Esophagus muscularis mucosa (tissue), 4 donors: ENCODE measurements around the gene GPI.

Source experiments
- CTCF ChIP-seq, 3 experiments: fragments of 200-600 bp in 2 of 3; fragments of 450-650 bp in 1 of 3; sonication (generic) in 2 of 3; IDR thresholded peaks; one replicate each; pipeline ENCODE4 v1.5.1; 2017 to 2019; ENCODE audit warnings: antibody characterized with exemption in 3 of 3, mild to moderate bottlenecking in 2 of 3, moderate library complexity in 1 of 3
- EP300 ChIP-seq: sonication (generic); formaldehyde crosslinking; IDR thresholded peaks from one replicate; pipeline ENCODE4 v1.6.1; 2017; ENCODE audit warnings: antibody characterized with exemption
- POLR2AphosphoS5 ChIP-seq, 2 donors: sonication (generic); formaldehyde crosslinking; IDR thresholded peaks; one replicate each; pipeline ENCODE4 v1.6.1; 2017; ENCODE audit warnings: antibody characterized with exemption in 2 of 2

GRCh38 chr19:34319785-34320184 lies 45.2 kb upstream of the GPI start:
- TF ChIP-seq EP300 (no peak), POLR2AphosphoS5 (IDR thresholded peaks at IDR 0.05) (no peak), CTCF (IDR thresholded peaks at IDR 0.05) (no peak)
